HG02973 (cell line): Measurements from ENCODE around the gene PSMA7.

Experiments
- ATAC-seq: cut with Tn5 transposase; IDR thresholded peaks from one replicate; pipeline ENCODE4 v1.9.1; 2021; ENCODE audit warnings: moderate library complexity; ENCODE audit not compliant: unreplicated experiment

The PSMA7 gene

GRCh38 chr20:62143081-62143956 lies at the start of gene PSMA7, which contains the start of gene SS18L1:
PSMA7 (minus strand) TSS chr20:62143394; CDS start chr20:62143303, 91 bp downstream.
SS18L1 (plus strand) TSS chr20:62143769; CDS start chr20:62143821, 52 bp downstream.
- ATAC-seq = peak; percentile 69

- no peak for ATAC-seq
Observed at GRCh38 chr20:62192635-62193034, 49.4 kb upstream of the PSMA7 start.

- no peak for ATAC-seq
Observed at GRCh38 chr20:62191781-62192559, 48.8 kb upstream of the PSMA7 start.

- ATAC-seq = no peak
Observed at GRCh38 chr20:62190639-62191411, 47.6 kb upstream of the PSMA7 start.

- ATAC-seq = no peak
Observed at GRCh38 chr20:62186887-62187866, 44.0 kb upstream of the PSMA7 start.

GRCh38 chr20:62186096-62186426 lies 42.9 kb upstream of the PSMA7 start:
- ATAC-seq = no peak

- no peak for ATAC-seq
Observed at GRCh38 chr20:62183426-62184142, 40.4 kb upstream of the PSMA7 start.

- ATAC-seq = peak; percentile 87
Observed at GRCh38 chr20:62182469-62183425, 39.6 kb upstream of the PSMA7 start, which contains the start of gene MTG2. MTG2 (plus strand) TSS chr20:62183028; CDS start chr20:62193421, 10,393 bp downstream.

GRCh38 chr20:62181808-62182207 lies 38.6 kb upstream of the PSMA7 start:
- ATAC-seq = no peak

- no peak for ATAC-seq
Observed at GRCh38 chr20:62179162-62179504, 35.9 kb upstream of the PSMA7 start.

- ATAC-seq = no peak
Observed at GRCh38 chr20:62178316-62179161, 35.3 kb upstream of the PSMA7 start.

GRCh38 chr20:62177307-62177706 lies 34.1 kb upstream of the PSMA7 start:
- no peak for ATAC-seq

- ATAC-seq = no peak
Observed at GRCh38 chr20:62176866-62177265, 33.7 kb upstream of the PSMA7 start.

GRCh38 chr20:62175711-62176110 lies 32.5 kb upstream of the PSMA7 start:
- no peak for ATAC-seq

- ATAC-seq = no peak
Observed at GRCh38 chr20:62174870-62175624, 31.9 kb upstream of the PSMA7 start.

- no peak for ATAC-seq
Observed at GRCh38 chr20:62174021-62174804, 31.0 kb upstream of the PSMA7 start.
